Epithelial cell of esophagus (primary cell): ENCODE results near the gene NOD1.

Source experiments
- DNase-seq: peaks from one replicate; pipeline ENCODE4 v3.0.0; 2010; ENCODE audit warnings: low read depth
- H3K4me3 ChIP-seq: 2 replicates; pipeline ENCODE4 v1.5.1; 2011; ENCODE audit warnings: mild to moderate bottlenecking, low read length, control low read depth
- TF ChIP-seq, protein P1 (sequence below): IDR thresholded peaks from 2 replicates; pipeline ENCODE4 v1.5.1; 2011; ENCODE audit warnings: low read depth, mild to moderate bottlenecking, low read length, control low read depth, inconsistent platforms; ENCODE audit not compliant: insufficient read depth; ENCODE audit errors: missing control alignments

The NOD1 gene

DNA sequence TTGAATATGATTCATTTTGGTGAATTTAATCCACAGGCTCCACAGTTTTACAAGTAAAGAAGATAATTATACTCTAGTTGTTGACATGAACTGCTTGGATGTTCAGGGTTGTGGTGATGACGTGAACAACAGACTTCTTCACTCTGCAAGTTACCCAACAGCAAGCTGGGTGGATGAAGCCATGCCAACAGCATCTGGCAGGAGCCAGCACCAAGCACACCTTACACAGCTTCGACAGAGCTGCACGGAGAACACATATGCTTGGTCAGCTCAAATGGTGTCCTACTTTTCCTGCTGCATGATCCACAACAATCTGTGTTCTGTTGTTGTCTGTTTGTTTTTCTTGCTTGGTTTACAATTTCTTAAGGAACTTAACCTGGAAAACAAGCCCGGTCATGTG lies 9.8 kb downstream of the NOD1 start:
- no peak overlapping the region for H3K4me3 ChIP-seq
- TF ChIP-seq, protein P1, sequence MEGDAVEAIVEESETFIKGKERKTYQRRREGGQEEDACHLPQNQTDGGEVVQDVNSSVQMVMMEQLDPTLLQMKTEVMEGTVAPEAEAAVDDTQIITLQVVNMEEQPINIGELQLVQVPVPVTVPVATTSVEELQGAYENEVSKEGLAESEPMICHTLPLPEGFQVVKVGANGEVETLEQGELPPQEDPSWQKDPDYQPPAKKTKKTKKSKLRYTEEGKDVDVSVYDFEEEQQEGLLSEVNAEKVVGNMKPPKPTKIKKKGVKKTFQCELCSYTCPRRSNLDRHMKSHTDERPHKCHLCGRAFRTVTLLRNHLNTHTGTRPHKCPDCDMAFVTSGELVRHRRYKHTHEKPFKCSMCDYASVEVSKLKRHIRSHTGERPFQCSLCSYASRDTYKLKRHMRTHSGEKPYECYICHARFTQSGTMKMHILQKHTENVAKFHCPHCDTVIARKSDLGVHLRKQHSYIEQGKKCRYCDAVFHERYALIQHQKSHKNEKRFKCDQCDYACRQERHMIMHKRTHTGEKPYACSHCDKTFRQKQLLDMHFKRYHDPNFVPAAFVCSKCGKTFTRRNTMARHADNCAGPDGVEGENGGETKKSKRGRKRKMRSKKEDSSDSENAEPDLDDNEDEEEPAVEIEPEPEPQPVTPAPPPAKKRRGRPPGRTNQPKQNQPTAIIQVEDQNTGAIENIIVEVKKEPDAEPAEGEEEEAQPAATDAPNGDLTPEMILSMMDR = no peak
- DNase-seq = peak; percentile 61

DNA sequence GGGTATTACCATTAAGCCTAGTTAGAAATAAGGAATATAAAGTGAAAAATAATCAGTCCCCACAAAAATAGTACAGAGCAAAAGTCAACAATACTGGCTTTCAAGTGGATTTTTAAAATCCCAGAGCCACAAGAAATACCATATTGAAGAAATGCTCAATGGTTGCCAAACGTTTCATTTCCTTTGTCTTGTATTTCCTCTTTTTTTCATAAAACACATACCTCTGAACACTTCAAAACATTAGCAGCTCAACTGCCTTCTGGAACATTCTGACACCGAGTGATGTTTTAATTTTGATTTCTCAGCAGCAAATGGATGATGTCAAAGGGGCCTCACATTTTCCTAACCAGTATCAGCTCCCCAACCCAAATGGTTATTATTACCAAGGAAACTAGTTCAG lies 10.5 kb downstream of the NOD1 start:
- H3K4me3 ChIP-seq = no peak overlapping the region
- DNase-seq = no peak
- TF ChIP-seq, protein P1 = no peak

DNA sequence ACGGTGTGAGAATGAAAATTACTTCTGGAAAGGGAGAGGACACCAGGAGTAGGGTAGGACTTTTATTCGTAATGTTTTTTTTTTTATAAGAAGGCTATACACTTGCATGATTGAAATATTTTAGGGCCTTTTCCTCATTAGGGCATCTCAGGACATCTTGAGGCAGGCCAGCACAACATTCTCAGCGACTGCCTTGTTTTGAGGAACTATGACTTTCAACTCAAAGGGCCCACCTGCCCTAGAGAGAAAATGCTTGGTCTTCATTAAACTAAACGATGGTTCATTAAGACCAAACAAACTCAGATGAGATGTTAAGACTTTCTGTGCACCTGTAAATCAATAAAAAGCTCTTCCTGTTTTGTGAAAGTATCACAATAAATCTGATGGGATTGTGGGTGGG lies 11.3 kb downstream of the NOD1 start:
- TF ChIP-seq, protein P1 = no peak
- no peak overlapping the region for H3K4me3 ChIP-seq
- no peak for DNase-seq

DNA sequence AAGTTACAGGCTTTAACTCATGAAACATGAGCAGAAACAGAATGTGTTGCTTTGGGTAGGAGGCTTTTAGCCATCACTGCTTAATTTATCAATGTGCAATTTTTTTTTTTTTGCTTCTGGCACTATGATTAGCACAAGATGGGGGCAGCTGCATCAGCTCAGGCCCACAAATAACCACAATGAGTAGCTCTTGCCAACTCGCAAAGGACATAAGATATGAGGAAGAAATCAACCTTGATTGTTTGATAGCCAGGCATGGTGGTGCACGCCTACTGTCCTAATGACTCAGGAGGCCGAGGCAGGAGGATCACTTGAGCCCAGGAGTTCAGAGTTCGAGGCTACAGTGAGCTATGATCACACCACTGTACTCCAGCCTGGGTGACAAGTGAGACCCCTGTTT lies 12.3 kb downstream of the NOD1 start:
- no peak for DNase-seq
- TF ChIP-seq, protein P1 = no peak
- H3K4me3 ChIP-seq = no peak overlapping the region

DNA sequence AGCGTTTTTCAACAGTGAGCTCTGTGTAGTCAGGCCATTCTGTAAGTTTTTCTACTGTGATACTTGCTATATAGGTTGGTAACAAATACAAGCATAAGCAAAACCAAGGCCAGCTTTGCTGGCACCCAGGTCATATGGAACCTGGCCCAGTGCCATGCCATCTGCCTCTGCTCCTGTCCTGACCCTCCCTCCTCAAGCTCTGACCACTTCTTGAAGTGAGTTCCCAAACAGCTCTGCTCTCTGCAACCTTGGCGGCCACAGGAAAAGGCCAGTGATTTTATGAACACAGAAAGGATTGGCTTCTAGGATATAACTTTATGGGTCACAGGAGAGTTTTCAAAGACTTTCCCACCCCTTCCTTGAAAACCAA lies 12.8 kb downstream of the NOD1 start:
- H3K4me3 ChIP-seq = no peak overlapping the region
- TF ChIP-seq, protein P1 = no peak
- no peak for DNase-seq

DNA sequence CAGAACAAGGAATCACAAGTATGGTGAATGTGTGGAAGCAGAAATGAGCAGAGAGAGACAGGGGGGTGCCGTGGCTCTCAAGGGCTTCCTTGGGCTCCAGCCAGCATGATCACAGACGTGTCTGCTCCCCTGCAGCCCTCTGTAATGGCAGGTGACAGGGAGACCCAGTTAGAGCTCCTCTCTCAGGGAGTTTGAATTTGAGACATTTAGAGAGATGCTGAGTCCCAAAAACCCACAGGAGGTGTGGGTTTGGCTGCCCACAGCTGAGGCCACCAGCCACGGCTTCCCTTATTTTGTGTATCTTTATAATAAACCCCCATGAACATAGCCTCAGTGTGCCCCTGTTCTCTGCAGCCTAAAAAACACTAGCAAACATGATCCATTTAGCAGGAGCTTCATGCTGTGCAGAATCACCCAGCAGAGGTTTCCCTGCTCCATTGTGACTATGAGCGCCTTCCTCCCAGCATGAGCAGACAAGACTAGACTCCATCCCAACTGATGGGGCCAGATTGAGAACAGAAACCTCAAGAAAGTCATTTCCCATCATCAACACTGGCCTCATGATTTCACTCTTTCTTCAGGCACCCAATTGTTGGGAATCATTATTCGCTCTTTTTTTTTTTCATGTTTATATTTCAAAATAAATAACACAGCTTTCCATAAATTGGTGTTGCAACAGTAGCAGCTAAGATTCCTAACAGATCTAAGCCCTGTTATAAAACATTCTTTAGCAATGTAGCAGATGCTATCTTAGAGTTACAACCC lies 13.4 kb downstream of the NOD1 start:
- DNase-seq = no peak
- no peak overlapping the region for H3K4me3 ChIP-seq
- TF ChIP-seq, protein P1 = no peak

DNA sequence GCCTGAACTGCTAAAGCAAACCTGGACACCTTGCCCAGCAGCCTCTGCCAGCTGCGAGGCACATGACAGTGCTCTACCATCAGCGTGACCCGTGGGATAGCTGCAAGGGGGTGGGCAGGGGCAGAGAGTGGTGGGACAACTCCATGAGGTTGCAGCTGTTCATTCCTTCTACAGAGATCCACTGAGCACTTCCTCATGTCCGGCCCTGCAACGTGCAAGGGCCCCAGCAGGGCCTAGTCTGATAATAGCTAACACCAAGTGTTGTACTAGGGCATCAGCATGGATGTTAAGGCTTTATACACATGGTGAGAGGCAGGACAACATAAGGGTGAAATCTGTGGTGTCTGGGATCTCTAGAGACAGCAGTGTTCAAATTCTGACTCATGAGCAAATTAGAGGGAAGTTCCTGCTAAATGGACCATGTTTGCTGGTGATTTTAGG lies 14.3 kb downstream of the NOD1 start:
- DNase-seq = no peak
- TF ChIP-seq, protein P1 = no peak
- no peak overlapping the region for H3K4me3 ChIP-seq
